Endodermal cell (in vitro differentiated cells): ENCODE measurements around the gene COL4A1. TPM values are rescaled to one million over a fixed set of nuclear protein-coding genes. Genes with fewer than 3 reads are reported as not detected.

Experiments used
- DNase-seq: peaks from one replicate; pipeline ENCODE4 v3.0.0-alpha.2; 2017
- H3K27ac ChIP-seq: 2 replicates; pipeline ENCODE4 v1.5.1; 2013; ENCODE audit warnings: mild to moderate bottlenecking, low read depth, low read length, moderate library complexity
- H3K27me3 ChIP-seq: 2 replicates; pipeline ENCODE4 v1.6.1; 2013; ENCODE audit warnings: mild to moderate bottlenecking, low read length, moderate library complexity; ENCODE audit not compliant: insufficient read depth, control insufficient read depth, poor library complexity, severe bottlenecking
- H3K36me3 ChIP-seq: 2 replicates; pipeline ENCODE4 v1.7.0; 2013; ENCODE audit warnings: mild to moderate bottlenecking, low read length, moderate library complexity; ENCODE audit not compliant: control insufficient read depth, insufficient read depth
- H3K4me1 ChIP-seq: one replicate; pipeline ENCODE4 v1.7.0; 2013; ENCODE audit warnings: low read length; ENCODE audit not compliant: control insufficient read depth, insufficient read depth
- H3K4me3 ChIP-seq: 2 replicates; pipeline ENCODE4 v1.5.1; 2013; ENCODE audit warnings: mild to moderate bottlenecking, low read length, moderate library complexity
- H3K9ac ChIP-seq: 2 replicates; pipeline ENCODE4 v1.6.1; 2013; ENCODE audit warnings: mild to moderate bottlenecking, low read length, moderate library complexity; ENCODE audit not compliant: poor library complexity, severe bottlenecking; ENCODE audit errors: extremely low read depth
- H3K9me3 ChIP-seq: 2 replicates; pipeline ENCODE4 v1.6.1; 2013; ENCODE audit warnings: mild to moderate bottlenecking, low read length, moderate library complexity; ENCODE audit not compliant: control insufficient read depth
- H3K27ac Mint-ChIP-seq: 2 replicates; pipeline ENCODE4 v1.8.0; 2020; ENCODE audit warnings: mixed read lengths
- H3K27me3 Mint-ChIP-seq: 2 replicates; pipeline ENCODE4 v1.8.0; 2021; ENCODE audit warnings: mild to moderate bottlenecking, mixed read lengths; ENCODE audit not compliant: insufficient read depth
- H3K36me3 Mint-ChIP-seq: 2 replicates; pipeline ENCODE4 v1.8.0; 2020; ENCODE audit warnings: low read depth, mixed read lengths
- H3K4me1 Mint-ChIP-seq: 2 replicates; pipeline ENCODE4 v1.8.0; 2020; ENCODE audit warnings: mixed read lengths
- H3K4me3 Mint-ChIP-seq: 2 replicates; pipeline ENCODE4 v1.8.0; 2020; ENCODE audit warnings: mild to moderate bottlenecking, moderate library complexity, mixed read lengths
- H3K9me3 Mint-ChIP-seq: 2 replicates; pipeline ENCODE4 v1.8.0; 2020; ENCODE audit warnings: mild to moderate bottlenecking, mixed read lengths
- CTCF ChIP-seq: fragments of 200-600 bp; sonication (generic); conservative IDR thresholded peaks from 2 replicates; pipeline ENCODE4 v1.5.0; 2021; ENCODE audit warnings: antibody characterized with exemption, mild to moderate bottlenecking
- WGBS, 2 experiments: methylation state at CpG; one replicate each; pipeline versions ENCODE4 v1.1.5 to v1.1.7; 2013; ENCODE audit warnings: missing lambda C conversion rate in 2 of 2, mixed read lengths in 1 of 2; ENCODE audit not compliant: insufficient coverage in 1 of 2, insufficient read length in 1 of 2; 5-methylcytosine and 5-hydroxymethylcytosine counted together
- microRNA-seq: library from miRNA; unstranded; fragments of <30 nt; microRNA quantifications from one replicate; pipeline ENCODE4 v1.2.0, GENCODE V29; 2020; ENCODE audit warnings: borderline microRNAs expressed
- total RNA-seq, 2 donors: library from RNA; stranded (reverse); fragmentation: NEBNext Ultra II Directional in 1 of 2; extraction: Animal tissue kit (Norgen Biotek cat#: 25700) in 1 of 2; gene quantifications; 2 replicates in 1 of 2; 3 replicates in 1 of 2; pipeline ENCODE4 v1.2.1, GENCODE V29; 2021

Gene COL4A1
- total RNA-seq, 2 donors from 2014 or later, result 702 to 764 TPM

- Mint-ChIP-seq H3K9me3 (peaks cover 25% of the 10 kb centered on the region), H3K27ac (no peak overlapping the region), H3K36me3 (no peaks in the 10 kb centered on the region), H3K4me1 (no peaks in the 10 kb centered on the region), H3K27me3 (no peaks in the 10 kb centered on the region), H3K4me3 (no peak overlapping the region)
- Histone ChIP-seq H3K27ac (no peak overlapping the region), H3K27me3 (no peaks in the 10 kb centered on the region), H3K4me3 (no peak overlapping the region), H3K4me1 (no peaks in the 10 kb centered on the region), H3K36me3 (no peaks in the 10 kb centered on the region), H3K9me3 (peaks cover 14% of the 10 kb centered on the region), H3K9ac (no peak overlapping the region)
- no peak for TF ChIP-seq CTCF
- no peak for DNase-seq
- WGBS, 2 experiments, result 90 to 100% methylated on average over 1 to 3 of the region's 4 CpGs
Observed at GRCh38 chr13:110102053-110102452, 204.9 kb downstream of the COL4A1 start.

GRCh38 chr13:110099922-110100321, 207.0 kb downstream of the COL4A1 start:
- Mint-ChIP-seq H3K27me3 (no peaks in the 10 kb centered on the region), H3K9me3 (peaks cover 25% of the 10 kb centered on the region), H3K36me3 (no peaks in the 10 kb centered on the region), H3K4me1 (no peaks in the 10 kb centered on the region), H3K27ac (no peak overlapping the region), H3K4me3 (no peak overlapping the region)
- Histone ChIP-seq H3K27ac (no peak overlapping the region), H3K4me3 (no peak overlapping the region), H3K9me3 (peaks cover 14% of the 10 kb centered on the region), H3K27me3 (no peaks in the 10 kb centered on the region), H3K36me3 (no peaks in the 10 kb centered on the region), H3K4me1 (no peaks in the 10 kb centered on the region), H3K9ac (no peak overlapping the region)
- WGBS, 2 experiments, result 60 to 94% methylated on average over 1 of the region's 1 CpG
- DNase-seq, result no peak
- TF ChIP-seq CTCF, result no peak

Small RNA genes within 50 kb of the gene (microRNA-seq; reads per million reads assigned to microRNA genes)
- not detected for gene MIR8073

Other genes with a start within 250 kb of the COL4A1 start
- gene COL4A2, start 127 bp upstream of the COL4A1 start, total RNA-seq, result 100 to 1,000 TPM; 388 to 398 TPM